ENCODE results near the gene ARSK. TPM values are rescaled to one million over a fixed set of nuclear protein-coding genes. Genes with fewer than 3 reads are reported as not detected.

Gene ARSK
- total and polyA plus RNA-seq, 2 of the 13 experiments (the other 11 are each of a cell fraction or from before 2014, with no cell fraction given): 7.9 TPM

GRCh38 chr5:95620030-95620869, 65.3 kb downstream of the ARSK start, which contains the start of gene GPR150 (continued):
- TF ChIP-seq MAX (IDR thresholded peaks at IDR 0.05) (peak; percentile 89), ZNF572 (CRISPR knock-in tag; IDR thresholded peaks at IDR 0.05) (no peak), ZNF468 (CRISPR knock-in tag; IDR thresholded peaks at IDR 0.05) (0 out of 2 replicates have a peak, but pooled peaks have one; percentile 69), TFDP2 (CRISPR knock-in tag; IDR thresholded peaks at IDR 0.05) (0 out of 2 replicates have a peak, but pooled peaks have one; percentile 30), TFDP1 (CRISPR knock-in tag; IDR thresholded peaks at IDR 0.05; ENCODE audit: borderline replicate concordance) (peak; percentile 46; the same call in 1 of the 2 replicates), CREB3 (CRISPR knock-in tag; IDR thresholded peaks at IDR 0.05) (0 out of 2 replicates have a peak, but pooled peaks have one; percentile 16), CHD4 (IDR thresholded peaks at IDR 0.05; ENCODE audit: borderline replicate concordance, low read length) (no peak), GABPA (IDR thresholded peaks at IDR 0.05; ENCODE audit: low read depth, low read length) (peak; percentile 55), GABPA (CRISPR knock-in tag; IDR thresholded peaks at IDR 0.05; ENCODE audit: low read depth) (no peak), ZNF564 (CRISPR knock-in tag; IDR thresholded peaks at IDR 0.05) (0 out of 2 replicates have a peak, but pooled peaks have one; percentile 50), KDM5B (CRISPR knock-in tag; IDR thresholded peaks at IDR 0.05; ENCODE audit: borderline replicate concordance) (peak; percentile 10; the same call in 1 of the 2 replicates), ZNF350 (CRISPR knock-in tag; IDR thresholded peaks at IDR 0.05; ENCODE audit: borderline replicate concordance, low read depth) (no peak), ZBTB7B (CRISPR knock-in tag; IDR thresholded peaks at IDR 0.05) (no peak; the same call in 1 of the 2 replicates), ZNF292 (CRISPR knock-in tag; IDR thresholded peaks at IDR 0.05; ENCODE audit: borderline replicate concordance, low read depth) (no peak), KLF12 (CRISPR knock-in tag; IDR thresholded peaks at IDR 0.05; ENCODE audit: borderline replicate concordance) (0 out of 2 replicates have a peak, but pooled peaks have one; percentile 15), SIN3B (IDR thresholded peaks at IDR 0.05; ENCODE audit: low read length) (no peak), NKX3-1 (CRISPR knock-in tag; IDR thresholded peaks at IDR 0.05) (0 out of 2 replicates have a peak, but pooled peaks have one; percentile 47), YEATS4 (CRISPR knock-in tag; IDR thresholded peaks at IDR 0.05; ENCODE audit: borderline replicate concordance) (peak; percentile 22; the same call in 1 of the 2 replicates), ZNF550 (CRISPR knock-in tag; IDR thresholded peaks at IDR 0.05; ENCODE audit: borderline replicate concordance) (no peak)
- TF ChIP-seq, protein P1, sequence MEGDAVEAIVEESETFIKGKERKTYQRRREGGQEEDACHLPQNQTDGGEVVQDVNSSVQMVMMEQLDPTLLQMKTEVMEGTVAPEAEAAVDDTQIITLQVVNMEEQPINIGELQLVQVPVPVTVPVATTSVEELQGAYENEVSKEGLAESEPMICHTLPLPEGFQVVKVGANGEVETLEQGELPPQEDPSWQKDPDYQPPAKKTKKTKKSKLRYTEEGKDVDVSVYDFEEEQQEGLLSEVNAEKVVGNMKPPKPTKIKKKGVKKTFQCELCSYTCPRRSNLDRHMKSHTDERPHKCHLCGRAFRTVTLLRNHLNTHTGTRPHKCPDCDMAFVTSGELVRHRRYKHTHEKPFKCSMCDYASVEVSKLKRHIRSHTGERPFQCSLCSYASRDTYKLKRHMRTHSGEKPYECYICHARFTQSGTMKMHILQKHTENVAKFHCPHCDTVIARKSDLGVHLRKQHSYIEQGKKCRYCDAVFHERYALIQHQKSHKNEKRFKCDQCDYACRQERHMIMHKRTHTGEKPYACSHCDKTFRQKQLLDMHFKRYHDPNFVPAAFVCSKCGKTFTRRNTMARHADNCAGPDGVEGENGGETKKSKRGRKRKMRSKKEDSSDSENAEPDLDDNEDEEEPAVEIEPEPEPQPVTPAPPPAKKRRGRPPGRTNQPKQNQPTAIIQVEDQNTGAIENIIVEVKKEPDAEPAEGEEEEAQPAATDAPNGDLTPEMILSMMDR (CRISPR knock-in tag; IDR thresholded peaks at IDR 0.05): no peak; the same call in 1 of the 2 replicates
- TF ChIP-seq, protein P2, sequence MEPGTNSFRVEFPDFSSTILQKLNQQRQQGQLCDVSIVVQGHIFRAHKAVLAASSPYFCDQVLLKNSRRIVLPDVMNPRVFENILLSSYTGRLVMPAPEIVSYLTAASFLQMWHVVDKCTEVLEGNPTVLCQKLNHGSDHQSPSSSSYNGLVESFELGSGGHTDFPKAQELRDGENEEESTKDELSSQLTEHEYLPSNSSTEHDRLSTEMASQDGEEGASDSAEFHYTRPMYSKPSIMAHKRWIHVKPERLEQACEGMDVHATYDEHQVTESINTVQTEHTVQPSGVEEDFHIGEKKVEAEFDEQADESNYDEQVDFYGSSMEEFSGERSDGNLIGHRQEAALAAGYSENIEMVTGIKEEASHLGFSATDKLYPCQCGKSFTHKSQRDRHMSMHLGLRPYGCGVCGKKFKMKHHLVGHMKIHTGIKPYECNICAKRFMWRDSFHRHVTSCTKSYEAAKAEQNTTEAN (CRISPR knock-in tag; conservative IDR thresholded peaks at IDR 0.05): peak; percentile 33; the same call in 1 of the 2 replicates

All from HepG2 (cell line).